Colon (tissue), 2 donors: ENCODE results near the gene TAGAP.

Source experiments
- FAIRE-seq: peaks from 2 replicates; lab custom pipeline; 2012; peaks lifted over from hg19 to GRCh38; lab: Jason Lieb, UNC
- donor health status: control.
- donor health status: control.

Gene TAGAP

GRCh38 chr6:159071843-159072769 is 27.3 kb upstream of the TAGAP start:
- no peak for FAIRE-seq

- FAIRE-seq, result no peak
Measured at GRCh38 chr6:159068904-159069578, 24.2 kb upstream of the TAGAP start.

GRCh38 chr6:159067334-159067733 is 22.5 kb upstream of the TAGAP start:
- FAIRE-seq, result no peak

GRCh38 chr6:159066483-159066882 is 21.7 kb upstream of the TAGAP start:
- no peak for FAIRE-seq

- FAIRE-seq, result no peak
Measured at GRCh38 chr6:159065759-159066329, 21.1 kb upstream of the TAGAP start.

- FAIRE-seq, result no peak
Measured at GRCh38 chr6:159065091-159065490, 20.3 kb upstream of the TAGAP start.

GRCh38 chr6:159064477-159064876 is 19.7 kb upstream of the TAGAP start:
- FAIRE-seq, result no peak

- no peak for FAIRE-seq
Measured at GRCh38 chr6:159063549-159063948, 18.8 kb upstream of the TAGAP start.

- FAIRE-seq, result no peak
Measured at GRCh38 chr6:159062976-159063375, 18.2 kb upstream of the TAGAP start.

- no peak for FAIRE-seq
Measured at GRCh38 chr6:159062564-159062945, 17.8 kb upstream of the TAGAP start.

- FAIRE-seq, result no peak
Measured at GRCh38 chr6:159061805-159062563, 17.2 kb upstream of the TAGAP start.

- no peak for FAIRE-seq
Measured at GRCh38 chr6:159061146-159061545, 16.4 kb upstream of the TAGAP start.

GRCh38 chr6:159059885-159060506 is 15.2 kb upstream of the TAGAP start:
- no peak for FAIRE-seq

- no peak for FAIRE-seq
Measured at GRCh38 chr6:159059141-159059540, 14.3 kb upstream of the TAGAP start.

GRCh38 chr6:159056899-159057298 is 12.1 kb upstream of the TAGAP start:
- FAIRE-seq, result no peak

- no peak for FAIRE-seq
Measured at GRCh38 chr6:159056432-159056831, 11.6 kb upstream of the TAGAP start.

- no peak for FAIRE-seq
Measured at GRCh38 chr6:159056003-159056402, 11.2 kb upstream of the TAGAP start.

- FAIRE-seq, result no peak
Measured at GRCh38 chr6:159053781-159054398, 9.1 kb upstream of the TAGAP start.

- no peak for FAIRE-seq
Measured at GRCh38 chr6:159052720-159053119, 7.9 kb upstream of the TAGAP start.

GRCh38 chr6:159047891-159048685 is 3.3 kb upstream of the TAGAP start:
- no peak for FAIRE-seq

GRCh38 chr6:159045801-159046200 is 1.0 kb upstream of the TAGAP start:
- no peak for FAIRE-seq
